ENCODE results near the gene NUP160. TPM values are rescaled to one million over a fixed set of nuclear protein-coding genes. Genes with fewer than 3 reads are reported as not detected.
"Not testable (repeated sequence)": the region's sequence is repeated elsewhere in the genome, so short reads cannot be mapped to it uniquely, and the experiment has no call there.

The NUP160 gene
- total and polyA plus RNA-seq, 3 experiments from 2014 or later = 30.0 to 69.9 (median 65.1) TPM

DNA sequence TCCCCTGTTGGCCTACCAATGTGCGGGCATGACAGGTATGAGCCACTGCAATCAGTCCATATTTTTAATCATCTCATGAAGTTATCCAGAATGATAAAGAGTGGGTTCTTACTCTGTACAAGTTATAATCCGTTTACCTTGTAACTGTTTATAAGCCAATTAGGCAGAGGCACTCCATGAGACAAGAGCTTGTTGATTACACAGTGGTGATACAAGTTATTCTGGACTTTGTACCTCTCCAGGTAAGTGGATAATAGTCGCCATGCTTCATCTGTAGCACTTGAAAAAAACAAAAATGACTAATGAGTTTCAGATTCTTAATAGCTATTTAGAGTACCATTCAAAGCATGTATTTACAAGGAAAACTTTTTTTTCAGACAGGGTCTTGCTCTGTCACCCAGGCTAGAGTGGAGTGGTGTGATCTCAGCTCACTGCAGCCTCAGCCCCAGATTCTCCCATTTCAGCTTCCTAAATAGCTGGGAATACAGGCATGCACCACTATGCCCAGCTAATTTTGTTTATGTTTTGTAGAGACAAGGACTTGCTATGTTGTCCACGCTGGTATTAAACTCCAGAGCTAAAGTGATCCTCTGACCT is 63.3 kb downstream of the NUP160 start:
- no peaks in the 10 kb centered on the region for H3K27me3 ChIP-seq (ENCODE audit: insufficient read depth, low read length, poor library complexity, severe bottlenecking)
- no peak for DNase-seq
- H3K27me3 Mint-ChIP-seq = no peaks in the 10 kb centered on the region
- ChIA-PET POLR2A (no interaction called here), CTCF (no interaction called here)
- no peak overlapping the region for H3K4me3 ChIP-seq (ENCODE audit: low read length)
- no peaks in the 10 kb centered on the region for H3K4me1 Mint-ChIP-seq
- H3K9me3 ChIP-seq (ENCODE audit: low read length) = no peaks in the 10 kb centered on the region
- no peaks in the 10 kb centered on the region for H3K4me1 ChIP-seq (ENCODE audit: insufficient read depth, low read length)
- peak overlapping the region in 1 of 8 donors; percentile 50 for H3K27ac Mint-ChIP-seq
- peaks cover 5 to 82% (median 26%) of the 10 kb centered on the region in 3 donors for H3K36me3 Mint-ChIP-seq
- no peak overlapping the region for H3K27ac ChIP-seq (ENCODE audit: low read depth, low read length)
- no peak overlapping the region for H3K4me3 Mint-ChIP-seq
- peaks cover 41% of the 10 kb centered on the region for H3K36me3 ChIP-seq (ENCODE audit: insufficient read depth, low read length)
- H3K9me3 Mint-ChIP-seq = no peaks in the 10 kb centered on the region

GRCh38 chr11:47783087-47783610 is 65.0 kb downstream of the NUP160 start:
- H3K27ac ChIP-seq (ENCODE audit: low read depth, low read length) = no peak overlapping the region
- no peaks in the 10 kb centered on the region for H3K27me3 ChIP-seq (ENCODE audit: insufficient read depth, low read length, poor library complexity, severe bottlenecking)
- peaks cover 44% of the 10 kb centered on the region for H3K36me3 ChIP-seq (ENCODE audit: insufficient read depth, low read length)
- Mint-ChIP-seq H3K9me3 (no peaks in the 10 kb centered on the region), H3K4me1 (no peaks in the 10 kb centered on the region), H3K27ac (no peak overlapping the region), H3K36me3 (peaks cover 5 to 86% (median 28%) of the 10 kb centered on the region in 3 donors), H3K27me3 (no peaks in the 10 kb centered on the region), H3K4me3 (no peak overlapping the region)
- POLR2A ChIA-PET = interaction anchor here (0.6 kb wide), 1 partner anchor 68 kb away, joined by 3 read pairs; the partner anchor contains the start of gene AGBL2
- no peak overlapping the region for H3K4me3 ChIP-seq (ENCODE audit: low read length)
- CTCF ChIA-PET = no interaction called here
- no peaks in the 10 kb centered on the region for H3K4me1 ChIP-seq (ENCODE audit: insufficient read depth, low read length)
- no peaks in the 10 kb centered on the region for H3K9me3 ChIP-seq (ENCODE audit: low read length)
- no peak for DNase-seq

GRCh38 chr11:47778878-47779483 is 69.2 kb downstream of the NUP160 start:
- no peaks in the 10 kb centered on the region for H3K4me1 ChIP-seq (ENCODE audit: insufficient read depth, low read length)
- ChIA-PET POLR2A (interaction anchor here (1.3 kb wide), 1 partner anchor 11 kb away, joined by 3 read pairs; no protein-coding TSS in a partner anchor), CTCF (interaction anchor here (0.9 to 1.1 kb wide), 2 partner anchors 11 to 23 kb away, joined by 3 read pairs; partner anchors contain the start of gene FNBP4)
- Mint-ChIP-seq H3K9me3 (no peaks in the 10 kb centered on the region), H3K27me3 (no peaks in the 10 kb centered on the region), H3K36me3 (peaks cover 0 to 71% (median 17%) of the 10 kb centered on the region in 3 donors), H3K27ac (peak overlapping the region in 2 of 8 donors; percentile 22 to 50), H3K4me3 (no peak overlapping the region), H3K4me1 (peaks cover 0 to 1% (median 0%) of the 10 kb centered on the region in 3 donors)
- H3K27me3 ChIP-seq (ENCODE audit: insufficient read depth, low read length, poor library complexity, severe bottlenecking) = no peaks in the 10 kb centered on the region
- H3K36me3 ChIP-seq (ENCODE audit: insufficient read depth, low read length) = peaks cover 34% of the 10 kb centered on the region
- no peak overlapping the region for H3K4me3 ChIP-seq (ENCODE audit: low read length)
- no peaks in the 10 kb centered on the region for H3K9me3 ChIP-seq (ENCODE audit: low read length)
- H3K27ac ChIP-seq (ENCODE audit: low read depth, low read length) = no peak overlapping the region
- no peak for DNase-seq

DNA sequence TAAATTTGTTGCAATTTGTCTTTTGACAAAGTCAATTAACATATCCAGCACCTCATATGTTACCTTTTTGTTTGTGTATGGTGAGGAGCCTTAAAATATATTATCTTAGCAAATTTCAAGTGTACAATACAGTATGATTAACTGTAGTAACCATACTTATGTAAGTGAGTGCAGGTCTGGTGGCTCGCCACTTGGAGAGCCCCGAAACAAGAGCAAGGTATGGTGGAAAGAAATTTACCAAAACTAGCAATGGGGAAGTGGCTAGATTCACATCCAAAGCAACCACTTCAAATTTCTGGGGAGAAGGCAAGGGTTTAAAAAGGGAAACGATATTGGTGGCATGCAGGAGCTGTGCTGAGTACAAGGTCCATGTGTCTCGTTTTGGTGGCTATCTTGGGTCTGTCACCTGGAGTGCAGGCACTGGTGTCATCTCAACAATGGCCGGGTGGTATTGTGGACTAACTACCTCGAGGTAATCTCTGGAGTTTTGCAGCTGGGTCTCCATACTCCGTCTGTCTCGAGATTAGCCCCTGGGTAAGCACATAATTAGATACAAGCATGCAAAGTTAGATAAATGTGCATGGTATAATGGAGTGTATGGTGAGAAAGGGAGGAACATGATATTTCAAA is 72.8 kb downstream of the NUP160 start:
- no peaks in the 10 kb centered on the region for H3K27me3 ChIP-seq (ENCODE audit: insufficient read depth, low read length, poor library complexity, severe bottlenecking)
- H3K4me1 Mint-ChIP-seq = peaks cover 0 to 1% (median 0%) of the 10 kb centered on the region in 3 donors
- peak overlapping the region in 4 of 8 donors; percentile 5 to 34 (median 20) for H3K27ac Mint-ChIP-seq
- H3K36me3 ChIP-seq (ENCODE audit: insufficient read depth, low read length) = peaks cover 20% of the 10 kb centered on the region
- ChIA-PET POLR2A (no interaction called here), CTCF (interaction anchor here (1.1 to 1.3 kb wide), 2 partner anchors 9 to 13 kb away, joined by 3 to 4 read pairs; no protein-coding TSS in a partner anchor)
- no peak overlapping the region for H3K4me3 ChIP-seq (ENCODE audit: low read length)
- H3K36me3 Mint-ChIP-seq = peaks cover 0 to 45% (median 10%) of the 10 kb centered on the region in 3 donors
- no peaks in the 10 kb centered on the region for H3K27me3 Mint-ChIP-seq
- H3K4me3 Mint-ChIP-seq = no peak overlapping the region
- no peak for DNase-seq
- H3K9me3 ChIP-seq (ENCODE audit: low read length) = no peaks in the 10 kb centered on the region
- H3K9me3 Mint-ChIP-seq = no peaks in the 10 kb centered on the region
- H3K4me1 ChIP-seq (ENCODE audit: insufficient read depth, low read length) = no peaks in the 10 kb centered on the region
- H3K27ac ChIP-seq (ENCODE audit: low read depth, low read length) = no peak overlapping the region

GRCh38 chr11:47773882-47774281 is 74.3 kb downstream of the NUP160 start:
- Histone ChIP-seq H3K27me3 (ENCODE audit: insufficient read depth, low read length, poor library complexity, severe bottlenecking) (no peaks in the 10 kb centered on the region), H3K9me3 (ENCODE audit: low read length) (no peaks in the 10 kb centered on the region), H3K4me3 (ENCODE audit: low read length) (no peak overlapping the region), H3K36me3 (ENCODE audit: insufficient read depth, low read length) (peaks cover 11% of the 10 kb centered on the region), H3K4me1 (ENCODE audit: insufficient read depth, low read length) (no peaks in the 10 kb centered on the region), H3K27ac (ENCODE audit: low read depth, low read length) (no peak overlapping the region)
- Mint-ChIP-seq H3K4me1 (peaks cover 4 to 7% (median 5%) of the 10 kb centered on the region in 3 donors), H3K27me3 (peaks cover 0 to 3% of the 10 kb centered on the region in 2 donors), H3K4me3 (no peak overlapping the region), H3K36me3 (peaks cover 0 to 31% (median 3%) of the 10 kb centered on the region in 3 donors), H3K9me3 (no peaks in the 10 kb centered on the region), H3K27ac (peak overlapping the region in 2 of 8 donors; percentile 26 to 68)
- POLR2A ChIA-PET = no interaction called here
- no peak for DNase-seq
- CTCF ChIA-PET = interaction anchor here (1.1 kb wide), 1 partner anchor 12 kb away, joined by 4 read pairs; no protein-coding TSS in a partner anchor

GRCh38 chr11:47769556-47769955 is 78.6 kb downstream of the NUP160 start:
- H3K4me3 ChIP-seq (ENCODE audit: low read length); H3K27ac ChIP-seq (ENCODE audit: low read depth, low read length); H3K9me3 Mint-ChIP-seq; H3K36me3 ChIP-seq (ENCODE audit: insufficient read depth, low read length); CTCF ChIA-PET; DNase-seq; H3K27me3 Mint-ChIP-seq; H3K9me3 ChIP-seq (ENCODE audit: low read length); H3K27me3 ChIP-seq (ENCODE audit: insufficient read depth, low read length, poor library complexity, severe bottlenecking): not testable (repeated sequence)
- POLR2A ChIA-PET = interaction anchor here (0.6 to 1.1 kb wide), 2 partner anchors 161 to 520 kb away, joined by 3 to 10 read pairs; no protein-coding TSS in a partner anchor
- peaks cover 27 to 37% (median 27%) of the 10 kb centered on the region in 3 donors for H3K4me1 Mint-ChIP-seq
- H3K36me3 Mint-ChIP-seq = peaks cover 0 to 21% (median 0%) of the 10 kb centered on the region in 3 donors
- H3K27ac Mint-ChIP-seq = peak overlapping the region in 7 of 8 donors; percentile 63 to 81 (median 71)
- peaks cover 25% of the 10 kb centered on the region for H3K4me1 ChIP-seq (ENCODE audit: insufficient read depth, low read length)
- H3K4me3 Mint-ChIP-seq = peak overlapping the region in 2 of 7 donors; percentile 45 to 66

GRCh38 chr11:47768101-47768612 is 80.0 kb downstream of the NUP160 start:
- Mint-ChIP-seq H3K27ac (peak overlapping the region; percentile 93 to 100 (median 100)), H3K9me3 (no peaks in the 10 kb centered on the region), H3K36me3 (peaks cover 0 to 30% (median 0%) of the 10 kb centered on the region in 3 donors), H3K4me1 (peaks cover 31 to 45% (median 32%) of the 10 kb centered on the region in 3 donors), H3K4me3 (peak overlapping the region; percentile 87 to 98 (median 97)), H3K27me3 (peaks cover 0 to 3% of the 10 kb centered on the region in 2 donors)
- CTCF ChIA-PET = interaction anchor here (1.4 to 1.5 kb wide), 2 partner anchors 10 to 85 kb away, joined by 3 to 4 read pairs; no protein-coding TSS in a partner anchor
- H3K27me3 ChIP-seq (ENCODE audit: insufficient read depth, low read length, poor library complexity, severe bottlenecking) = no peaks in the 10 kb centered on the region
- no peaks in the 10 kb centered on the region for H3K9me3 ChIP-seq (ENCODE audit: low read length)
- H3K4me3 ChIP-seq (ENCODE audit: low read length) = peak overlapping the region; percentile 58
- POLR2A ChIA-PET = interaction anchor here (0.7 to 4.3 kb wide), 6 partner anchors 10 to 519 kb away, joined by 3 to 24 read pairs (median 3); partner anchors contain the start of genes AGBL2 and PSMC3
- DNase-seq = no peak
- peaks cover 30% of the 10 kb centered on the region for H3K4me1 ChIP-seq (ENCODE audit: insufficient read depth, low read length)
- H3K27ac ChIP-seq (ENCODE audit: low read depth, low read length) = peak overlapping the region; percentile 96
- H3K36me3 ChIP-seq (ENCODE audit: insufficient read depth, low read length) = peaks cover 6% of the 10 kb centered on the region

Data from CD8-positive, alpha-beta memory T cell (primary cell).